Glutamatergic neuron (in vitro differentiated cells): Measurements from ENCODE around the gene COPS7A. TPM values are rescaled to one million over a fixed set of nuclear protein-coding genes. Genes with fewer than 3 reads are reported as not detected.

Experiments used
- DNase-seq: peaks from one replicate; pipeline ENCODE4 v3.0.0; 2022
- H3K27ac Mint-ChIP-seq: one replicate; pipeline ENCODE4 v1.8.0; 2020; ENCODE audit warnings: mild to moderate bottlenecking, mixed read lengths, inconsistent platforms; ENCODE audit not compliant: unreplicated experiment
- H3K27me3 Mint-ChIP-seq: one replicate; pipeline ENCODE4 v1.8.0; 2020; ENCODE audit warnings: mild to moderate bottlenecking, moderate library complexity, mixed read lengths, inconsistent platforms; ENCODE audit not compliant: unreplicated experiment
- H3K36me3 Mint-ChIP-seq: one replicate; pipeline ENCODE4 v1.8.0; 2020; ENCODE audit warnings: mild to moderate bottlenecking, mixed read lengths, inconsistent platforms; ENCODE audit not compliant: unreplicated experiment
- H3K4me1 Mint-ChIP-seq: one replicate; pipeline ENCODE4 v1.8.0; 2020; ENCODE audit warnings: mild to moderate bottlenecking, low read depth, mixed read lengths, inconsistent platforms; ENCODE audit not compliant: unreplicated experiment
- H3K4me3 Mint-ChIP-seq: one replicate; pipeline ENCODE4 v1.8.0; 2020; ENCODE audit warnings: mild to moderate bottlenecking, mixed read lengths, inconsistent platforms; ENCODE audit not compliant: unreplicated experiment
- H3K9me3 Mint-ChIP-seq: one replicate; pipeline ENCODE4 v1.8.0; 2020; ENCODE audit warnings: mild to moderate bottlenecking, moderate library complexity, mixed read lengths, inconsistent platforms; ENCODE audit not compliant: unreplicated experiment
- total RNA-seq: library from RNA; stranded (reverse); fragmentation: NEBNext Ultra II Directional; extraction: Animal tissue kit (Norgen Biotek cat#: 25700); gene quantifications from one replicate; pipeline ENCODE4 v1.2.1, GENCODE V29; 2021; ENCODE audit not compliant: unreplicated experiment
- TF ChIP-seq, protein P1 (sequence below): fragments of 200-600 bp; sonication (generic); IDR thresholded peaks from one replicate; pipeline ENCODE4 v1.5.0; 2021; ENCODE audit not compliant: partially characterized antibody, unreplicated experiment

The COPS7A gene
- total RNA-seq, 1 donor from 2014 or later, result 25.9 TPM

DNA sequence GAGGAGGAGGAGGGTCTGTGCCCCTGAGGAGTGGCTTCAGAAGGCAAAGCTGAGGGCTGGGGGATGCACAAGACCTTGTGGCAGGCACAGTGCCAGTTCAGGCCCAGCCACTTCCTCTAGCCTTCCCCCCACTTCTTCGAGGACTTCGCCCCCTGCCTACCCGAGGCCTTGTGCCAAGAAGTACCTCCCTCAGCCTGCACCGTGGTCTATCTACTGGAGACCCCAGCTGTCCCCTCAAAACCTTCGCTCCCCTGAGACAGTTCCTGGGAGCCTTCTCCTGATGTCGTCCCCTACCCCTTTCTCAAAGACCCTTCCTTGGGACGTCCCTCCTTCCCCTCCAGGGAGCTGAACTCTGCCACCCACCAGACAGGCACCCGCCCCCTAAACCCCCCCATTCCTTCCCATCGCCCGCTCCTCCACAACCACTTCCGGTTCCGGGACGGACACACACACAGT lies 35.3 kb upstream of the COPS7A start:
- peak overlapping the region; percentile 94 for H3K4me3 Mint-ChIP-seq
- H3K36me3 Mint-ChIP-seq, result peaks cover 8% of the 10 kb centered on the region
- TF ChIP-seq, protein P1, sequence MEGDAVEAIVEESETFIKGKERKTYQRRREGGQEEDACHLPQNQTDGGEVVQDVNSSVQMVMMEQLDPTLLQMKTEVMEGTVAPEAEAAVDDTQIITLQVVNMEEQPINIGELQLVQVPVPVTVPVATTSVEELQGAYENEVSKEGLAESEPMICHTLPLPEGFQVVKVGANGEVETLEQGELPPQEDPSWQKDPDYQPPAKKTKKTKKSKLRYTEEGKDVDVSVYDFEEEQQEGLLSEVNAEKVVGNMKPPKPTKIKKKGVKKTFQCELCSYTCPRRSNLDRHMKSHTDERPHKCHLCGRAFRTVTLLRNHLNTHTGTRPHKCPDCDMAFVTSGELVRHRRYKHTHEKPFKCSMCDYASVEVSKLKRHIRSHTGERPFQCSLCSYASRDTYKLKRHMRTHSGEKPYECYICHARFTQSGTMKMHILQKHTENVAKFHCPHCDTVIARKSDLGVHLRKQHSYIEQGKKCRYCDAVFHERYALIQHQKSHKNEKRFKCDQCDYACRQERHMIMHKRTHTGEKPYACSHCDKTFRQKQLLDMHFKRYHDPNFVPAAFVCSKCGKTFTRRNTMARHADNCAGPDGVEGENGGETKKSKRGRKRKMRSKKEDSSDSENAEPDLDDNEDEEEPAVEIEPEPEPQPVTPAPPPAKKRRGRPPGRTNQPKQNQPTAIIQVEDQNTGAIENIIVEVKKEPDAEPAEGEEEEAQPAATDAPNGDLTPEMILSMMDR, result no peak
- H3K27ac Mint-ChIP-seq, result peak overlapping the region; percentile 96
- H3K27me3 Mint-ChIP-seq, result peaks cover 16% of the 10 kb centered on the region
- DNase-seq, result no peak
- H3K4me1 Mint-ChIP-seq, result peaks cover 26% of the 10 kb centered on the region
- peaks cover 12% of the 10 kb centered on the region for H3K9me3 Mint-ChIP-seq

DNA sequence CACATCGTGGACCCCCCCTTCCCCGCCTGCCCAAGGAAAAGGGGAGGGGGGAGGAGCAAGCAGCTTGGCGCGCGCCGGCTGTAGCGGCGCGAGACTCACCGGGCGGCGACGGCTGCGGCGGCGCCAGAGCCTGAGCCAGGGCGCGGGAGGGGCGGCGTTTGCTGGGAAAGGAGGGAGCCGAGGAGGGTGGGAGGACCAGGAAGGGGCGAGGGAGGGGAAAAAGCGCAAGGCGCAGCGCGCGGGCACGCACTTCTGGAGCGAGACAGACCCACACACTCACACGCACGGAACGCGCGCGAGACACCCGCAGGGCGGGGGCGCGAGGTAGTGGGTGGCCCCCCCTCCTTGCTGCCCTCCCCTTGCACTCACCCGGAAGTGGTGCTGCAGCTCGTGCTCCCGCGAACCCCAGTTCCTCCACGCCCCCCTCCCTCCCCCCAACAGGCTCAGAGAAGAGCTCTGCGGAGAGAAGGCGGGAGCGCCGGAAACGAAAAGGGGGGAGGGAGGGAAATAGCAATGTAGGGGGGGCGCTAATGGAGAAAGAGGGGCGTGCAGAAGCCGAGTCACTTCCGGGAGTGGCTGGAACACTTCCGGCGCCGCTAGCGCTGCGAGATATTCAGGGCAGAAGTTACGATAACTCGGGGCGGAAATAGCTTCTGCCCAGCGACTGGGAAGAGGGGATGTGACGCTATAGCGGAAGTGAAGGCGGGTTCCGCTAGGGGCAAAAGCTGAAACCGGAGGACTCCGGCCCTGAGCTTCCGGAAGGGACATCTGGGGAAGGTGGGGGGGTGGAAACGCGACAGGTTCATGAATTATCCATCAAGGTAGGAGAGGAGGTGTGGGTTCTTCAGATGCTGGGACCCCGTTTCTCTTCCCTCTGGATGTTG lies 34.6 kb upstream of the COPS7A start, which contains the start of gene ZNF384:
ZNF384 (minus strand) TSS at position 377 of the 884 bp plus-strand sequence. CDS start 9,855 bp downstream, outside the sequence.
- H3K4me3 Mint-ChIP-seq, result peak within 1 kb of the TSS; percentile 94
- H3K9me3 Mint-ChIP-seq, result peaks cover 13% of the 10 kb centered on the region
- peak within 1 kb of the TSS; percentile 96 for H3K27ac Mint-ChIP-seq
- peak; percentile 91 for DNase-seq
- peaks cover 8% of the 10 kb centered on the region for H3K36me3 Mint-ChIP-seq
- H3K27me3 Mint-ChIP-seq, result peaks cover 20% of the 10 kb centered on the region
- TF ChIP-seq, protein P1, result peak; percentile 43
- peaks cover 26% of the 10 kb centered on the region for H3K4me1 Mint-ChIP-seq

DNA sequence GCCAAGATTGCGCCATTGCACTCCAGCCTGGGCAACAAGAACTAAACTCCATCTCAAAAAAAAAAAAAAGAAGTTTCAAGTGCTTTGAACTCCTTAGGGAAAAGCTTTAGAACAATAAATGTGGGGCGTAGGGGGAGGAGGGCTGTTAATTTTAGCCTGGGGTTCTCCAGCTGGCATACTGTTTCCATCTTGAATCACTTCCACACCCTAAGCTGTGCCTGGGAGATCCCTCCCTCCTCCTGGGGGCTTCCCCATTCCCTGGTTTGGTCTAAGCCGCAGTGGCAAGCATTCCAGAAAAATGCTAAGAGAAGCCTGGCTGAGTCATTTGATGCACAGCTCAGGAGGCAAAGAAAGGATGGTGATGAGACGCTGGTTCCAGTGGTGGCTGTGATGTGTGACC lies 32.4 kb upstream of the COPS7A start:
- no peak overlapping the region for H3K4me3 Mint-ChIP-seq
- H3K36me3 Mint-ChIP-seq, result peaks cover 8% of the 10 kb centered on the region
- no peak for DNase-seq

DNA sequence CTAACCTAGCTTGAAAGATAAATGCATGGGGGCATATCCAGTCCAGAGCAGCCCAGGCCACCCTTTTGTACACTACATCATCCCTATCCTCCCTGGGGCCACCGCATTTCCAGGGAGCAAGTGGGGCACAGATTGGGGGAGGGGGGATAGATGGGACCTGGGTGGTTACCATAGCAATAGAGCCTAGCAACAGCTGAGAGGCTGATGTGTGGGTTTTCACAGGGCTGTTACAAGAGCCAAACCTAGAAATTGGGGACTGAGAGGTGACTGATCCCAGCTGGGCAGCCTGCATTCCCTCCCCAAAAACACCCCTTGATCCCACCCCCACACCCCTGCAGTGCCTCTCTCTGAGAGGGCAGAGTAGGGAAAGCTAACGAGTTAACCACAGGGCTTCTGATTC lies 31.0 kb upstream of the COPS7A start:
- H3K36me3 Mint-ChIP-seq, result peaks cover 8% of the 10 kb centered on the region
- no peak for DNase-seq
- H3K27me3 Mint-ChIP-seq, result peaks cover 20% of the 10 kb centered on the region
- H3K4me3 Mint-ChIP-seq, result peak overlapping the region; percentile 44
- H3K4me1 Mint-ChIP-seq, result peaks cover 11% of the 10 kb centered on the region
- H3K27ac Mint-ChIP-seq, result no peak overlapping the region
- peaks cover 20% of the 10 kb centered on the region for H3K9me3 Mint-ChIP-seq
- TF ChIP-seq, protein P1, result no peak

More for the DNA sequence above, 32.4 kb upstream of the COPS7A start:
- Mint-ChIP-seq H3K9me3 (peaks cover 16% of the 10 kb centered on the region), H3K4me1 (peaks cover 22% of the 10 kb centered on the region), H3K27ac (no peak overlapping the region), H3K27me3 (peaks cover 20% of the 10 kb centered on the region)
- TF ChIP-seq, protein P1, result no peak
